ENCODE results near the gene ATP1B4.
A peak's percentile ranks its signal among the peaks of the same experiment; 100 is the strongest.

The ATP1B4 gene

GRCh38 chrX:120428309-120428708 lies 66.4 kb downstream of the ATP1B4 start:
- H3K4me3 ChIP-seq (ENCODE audit: insufficient read depth in 1 of 2, low read depth in 1 of 2, low read length in 2 of 2): no peak overlapping the region
- no peak overlapping the region for H3K4ac ChIP-seq (ENCODE audit: low read depth in 1 of 2, low read length in 2 of 2)
- no peak overlapping the region for H2BK15ac ChIP-seq (ENCODE audit: low read depth, poor library complexity, severe bottlenecking)
- H2BK120ac ChIP-seq (ENCODE audit: low read depth, low read length): no peak overlapping the region
- H3K36me3 ChIP-seq (ENCODE audit: control insufficient read depth in 1 of 2, insufficient read depth in 2 of 2, low read depth in 1 of 2, low read length in 2 of 2): peaks cover 0 to 12% of the 10 kb centered on the region in 2 experiments
- H3K14ac ChIP-seq (ENCODE audit: low read length in 2 of 2): no peak overlapping the region
- H3K4me1 ChIP-seq (ENCODE audit: control insufficient read depth, insufficient read depth, low read depth, low read length): peaks cover 1% of the 10 kb centered on the region
- no peak overlapping the region for H4K8ac ChIP-seq (ENCODE audit: low read length)
- no peak overlapping the region for H2BK5ac ChIP-seq (ENCODE audit: low read depth, low read length, poor library complexity, severe bottlenecking)
- no peaks in the 10 kb centered on the region for H3K9me3 ChIP-seq (ENCODE audit: control insufficient read depth, low read length)
- H3K27ac ChIP-seq (ENCODE audit: low read length, poor library complexity, severe bottlenecking): no peak overlapping the region
- H4K91ac ChIP-seq (ENCODE audit: low read length): no peak overlapping the region
- no peak overlapping the region for H3K4me2 ChIP-seq (ENCODE audit: low read length, poor library complexity, severe bottlenecking)
- H3K23ac ChIP-seq (ENCODE audit: low read length in 2 of 2): no peak overlapping the region
- no peaks in the 10 kb centered on the region for H3K27me3 ChIP-seq (ENCODE audit: control insufficient read depth in 1 of 2, insufficient read depth in 1 of 2, low read length in 2 of 2)
- WGBS: 15% methylated on average over 1 of the region's 2 CpGs
- H2AFZ ChIP-seq (ENCODE audit: low read depth, low read length): no peak overlapping the region
- no peak overlapping the region for H2BK12ac ChIP-seq (ENCODE audit: low read length in 2 of 2)
- H3K9ac ChIP-seq (ENCODE audit: low read length): no peak overlapping the region
- no peaks in the 10 kb centered on the region for H3K79me1 ChIP-seq (replicated peaks; ENCODE audit: low read length, poor library complexity, severe bottlenecking)
- no peak overlapping the region for H3K18ac ChIP-seq (ENCODE audit: low read depth in 1 of 2, low read length in 2 of 2)
- no peak overlapping the region for H2AK5ac ChIP-seq (ENCODE audit: low read length, severe bottlenecking)
- DNase-seq: peak; percentile 15

- Histone ChIP-seq H2BK5ac (ENCODE audit: low read depth, low read length, poor library complexity, severe bottlenecking) (no peak overlapping the region), H2BK120ac (ENCODE audit: low read depth, low read length) (no peak overlapping the region), H4K8ac (ENCODE audit: low read length) (no peak overlapping the region), H3K27me3 (ENCODE audit: control insufficient read depth in 1 of 2, insufficient read depth in 1 of 2, low read length in 2 of 2) (no peaks in the 10 kb centered on the region), H3K36me3 (ENCODE audit: control insufficient read depth in 1 of 2, insufficient read depth in 2 of 2, low read depth in 1 of 2, low read length in 2 of 2) (peaks cover 0 to 21% of the 10 kb centered on the region in 2 experiments), H3K79me1 (replicated peaks; ENCODE audit: low read length, poor library complexity, severe bottlenecking) (no peaks in the 10 kb centered on the region), H3K4me2 (ENCODE audit: low read length, poor library complexity, severe bottlenecking) (no peak overlapping the region), H3K4me3 (ENCODE audit: insufficient read depth in 1 of 2, low read depth in 1 of 2, low read length in 2 of 2) (no peak overlapping the region), H3K9ac (ENCODE audit: low read length) (no peak overlapping the region), H2AFZ (ENCODE audit: low read depth, low read length) (no peak overlapping the region), H3K14ac (ENCODE audit: low read length in 2 of 2) (no peak overlapping the region), H3K9me3 (ENCODE audit: control insufficient read depth, low read length) (no peaks in the 10 kb centered on the region), H2BK12ac (ENCODE audit: low read length in 2 of 2) (no peak overlapping the region), H3K4me1 (ENCODE audit: control insufficient read depth, insufficient read depth, low read depth, low read length) (peaks cover 1% of the 10 kb centered on the region), H3K27ac (ENCODE audit: low read length, poor library complexity, severe bottlenecking) (no peak overlapping the region), H3K23ac (ENCODE audit: low read length in 2 of 2) (no peak overlapping the region), H2BK15ac (ENCODE audit: low read depth, poor library complexity, severe bottlenecking) (no peak overlapping the region), H4K91ac (ENCODE audit: low read length) (no peak overlapping the region), H3K4ac (ENCODE audit: low read depth in 1 of 2, low read length in 2 of 2) (no peak overlapping the region), H2AK5ac (ENCODE audit: low read length, severe bottlenecking) (no peak overlapping the region), H3K18ac (ENCODE audit: low read depth in 1 of 2, low read length in 2 of 2) (no peak overlapping the region)
- WGBS: 33% methylated on average over 1 of the region's 2 CpGs
- DNase-seq: no peak
These were observed 68.1 kb downstream of the ATP1B4 start for GRCh38 chrX:120429776-120430540.

All from mesenchymal stem cell (in vitro differentiated cells and primary cell).